NB4 (cell line): ENCODE measurements around the gene LRRC4.

Source experiments
- MYC ChIP-seq: IDR thresholded peaks from 2 replicates; pipeline ENCODE4 v1.6.1; 2011; ENCODE audit warnings: low read depth, low read length
- POLR2A ChIP-seq: IDR thresholded peaks from 2 replicates; pipeline ENCODE4 v1.6.1; 2011; ENCODE audit warnings: mild to moderate bottlenecking; ENCODE audit not compliant: insufficient read length; ENCODE audit errors: extremely low read depth
- TF ChIP-seq, protein P1 (sequence below): IDR thresholded peaks from one replicate; pipeline ENCODE4 v1.5.1; 2012; ENCODE audit warnings: low read depth, low read length
- TF ChIP-seq, protein P2 (sequence below): IDR thresholded peaks from 2 replicates; pipeline ENCODE4 v1.6.1; 2011; ENCODE audit warnings: low read depth, low read length

DNA sequence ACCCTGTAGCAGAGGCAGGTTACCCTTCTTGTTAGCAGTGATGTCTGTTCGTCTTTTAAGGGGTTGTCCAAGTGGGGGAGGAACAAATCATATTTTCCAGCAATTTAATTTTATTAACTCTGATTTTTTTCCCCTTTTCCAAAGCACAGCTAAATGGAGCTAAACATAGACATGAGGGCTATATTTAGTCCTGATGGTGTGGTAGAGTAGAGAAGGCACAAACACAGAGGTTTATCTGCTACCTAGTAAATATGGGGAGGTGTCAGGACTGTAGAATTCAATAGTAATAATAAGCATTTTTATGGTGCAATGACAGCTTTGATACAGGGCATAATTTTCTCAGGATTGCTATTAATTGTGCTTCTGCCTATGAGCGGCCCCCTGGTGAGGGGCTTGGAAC, 22.5 kb downstream of the LRRC4 start:
- TF ChIP-seq, protein P1, sequence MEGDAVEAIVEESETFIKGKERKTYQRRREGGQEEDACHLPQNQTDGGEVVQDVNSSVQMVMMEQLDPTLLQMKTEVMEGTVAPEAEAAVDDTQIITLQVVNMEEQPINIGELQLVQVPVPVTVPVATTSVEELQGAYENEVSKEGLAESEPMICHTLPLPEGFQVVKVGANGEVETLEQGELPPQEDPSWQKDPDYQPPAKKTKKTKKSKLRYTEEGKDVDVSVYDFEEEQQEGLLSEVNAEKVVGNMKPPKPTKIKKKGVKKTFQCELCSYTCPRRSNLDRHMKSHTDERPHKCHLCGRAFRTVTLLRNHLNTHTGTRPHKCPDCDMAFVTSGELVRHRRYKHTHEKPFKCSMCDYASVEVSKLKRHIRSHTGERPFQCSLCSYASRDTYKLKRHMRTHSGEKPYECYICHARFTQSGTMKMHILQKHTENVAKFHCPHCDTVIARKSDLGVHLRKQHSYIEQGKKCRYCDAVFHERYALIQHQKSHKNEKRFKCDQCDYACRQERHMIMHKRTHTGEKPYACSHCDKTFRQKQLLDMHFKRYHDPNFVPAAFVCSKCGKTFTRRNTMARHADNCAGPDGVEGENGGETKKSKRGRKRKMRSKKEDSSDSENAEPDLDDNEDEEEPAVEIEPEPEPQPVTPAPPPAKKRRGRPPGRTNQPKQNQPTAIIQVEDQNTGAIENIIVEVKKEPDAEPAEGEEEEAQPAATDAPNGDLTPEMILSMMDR: no peak
- no peak for TF ChIP-seq MYC
- TF ChIP-seq POLR2A: no peak
- TF ChIP-seq, protein P2, sequence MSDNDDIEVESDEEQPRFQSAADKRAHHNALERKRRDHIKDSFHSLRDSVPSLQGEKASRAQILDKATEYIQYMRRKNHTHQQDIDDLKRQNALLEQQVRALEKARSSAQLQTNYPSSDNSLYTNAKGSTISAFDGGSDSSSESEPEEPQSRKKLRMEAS: no peak
